ENCODE measurements around the gene ARL6IP4. TPM values are rescaled to one million over a fixed set of nuclear protein-coding genes. Genes with fewer than 3 reads are reported as not detected.

Gene ARL6IP4
- total RNA-seq, 1 experiment from 2014 or later = 111 TPM

DNA sequence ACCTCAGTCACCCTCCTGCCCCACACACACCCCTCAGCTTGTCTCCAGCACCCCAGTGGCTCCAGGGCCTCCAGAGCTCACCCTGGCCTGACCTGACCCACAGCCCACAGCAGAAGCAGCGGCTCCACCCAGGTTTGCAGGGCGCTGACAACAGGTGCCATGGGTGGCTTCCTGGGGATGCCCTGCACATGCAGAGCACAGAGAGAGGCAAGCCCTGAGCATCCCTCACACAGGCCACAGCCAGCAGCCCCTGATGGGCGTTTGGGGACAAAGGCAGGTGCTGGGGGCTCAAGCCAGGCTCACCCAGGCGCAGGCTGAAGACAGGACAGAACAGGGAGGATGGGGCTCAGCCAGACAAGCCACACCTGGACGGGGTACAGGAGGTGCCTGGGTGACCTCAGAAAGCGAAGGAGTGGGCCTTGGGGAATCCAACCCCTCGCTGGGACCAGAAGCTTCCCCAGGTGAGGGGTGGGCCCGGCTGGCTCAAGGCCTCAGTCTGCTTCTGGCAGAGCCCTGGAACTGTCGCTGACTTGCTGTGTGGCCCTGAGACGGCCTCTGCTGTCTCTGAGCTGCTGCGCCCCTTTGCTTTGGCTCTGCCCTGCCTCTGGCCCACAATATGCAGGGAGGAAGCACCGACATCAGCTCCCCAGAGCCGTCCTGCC, 10.6 kb downstream of the ARL6IP4 start:
- DNase-seq (ENCODE audit: low spot score) = no peak

DNA sequence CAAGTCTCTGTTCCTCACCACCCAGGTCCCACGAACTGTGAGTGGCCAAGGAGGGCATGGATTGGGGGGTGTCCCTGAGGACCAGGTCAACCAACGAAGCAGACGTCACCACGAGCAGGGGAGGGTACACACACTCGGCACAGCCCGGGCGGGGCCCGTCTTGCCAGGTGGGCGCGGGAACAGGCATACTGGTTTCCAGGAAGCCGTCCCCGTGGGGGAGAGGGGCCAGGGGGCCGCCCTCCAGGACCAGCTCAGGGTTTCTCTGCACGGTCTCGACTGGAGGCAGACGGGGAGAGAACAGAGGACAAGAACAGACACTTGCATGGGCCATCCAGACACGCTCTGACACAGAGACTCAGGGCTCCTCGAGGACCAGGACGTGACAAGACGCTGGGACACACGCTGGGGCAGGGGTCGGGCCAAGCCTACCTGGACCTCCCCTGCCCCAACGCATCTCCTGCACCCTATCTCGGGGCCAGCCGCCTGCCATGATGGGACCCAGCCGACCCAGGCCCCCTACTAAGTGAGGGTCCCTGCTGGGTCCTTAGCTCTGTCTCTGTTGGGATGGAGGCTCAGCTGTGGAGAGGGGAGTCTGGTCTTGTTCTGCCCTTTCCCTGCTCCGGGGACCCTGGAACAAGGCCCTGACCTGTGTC, 11.3 kb downstream of the ARL6IP4 start:
- no peak for DNase-seq (ENCODE audit: low spot score)

DNA sequence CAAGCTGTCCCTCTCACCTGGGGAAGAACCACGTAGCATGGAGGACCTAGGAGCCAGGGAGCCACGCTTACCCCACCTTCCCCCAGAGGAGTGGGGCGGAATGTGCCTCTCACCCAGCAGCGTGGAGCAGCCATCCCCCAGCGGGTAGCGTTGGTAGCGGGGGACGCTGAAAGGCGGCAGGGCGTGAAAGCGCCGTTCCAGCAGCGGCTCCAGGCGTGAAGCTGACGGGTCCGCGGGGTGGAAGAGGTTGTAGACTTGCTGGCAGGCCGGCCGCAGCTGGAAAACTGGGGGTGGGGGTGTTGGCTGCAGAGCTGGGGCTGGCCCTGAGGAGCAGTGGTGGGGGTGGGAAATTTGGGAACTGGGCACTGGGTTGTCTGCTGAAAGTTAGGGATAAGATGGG, 11.9 kb downstream of the ARL6IP4 start:
- DNase-seq (ENCODE audit: low spot score) = no peak

DNA sequence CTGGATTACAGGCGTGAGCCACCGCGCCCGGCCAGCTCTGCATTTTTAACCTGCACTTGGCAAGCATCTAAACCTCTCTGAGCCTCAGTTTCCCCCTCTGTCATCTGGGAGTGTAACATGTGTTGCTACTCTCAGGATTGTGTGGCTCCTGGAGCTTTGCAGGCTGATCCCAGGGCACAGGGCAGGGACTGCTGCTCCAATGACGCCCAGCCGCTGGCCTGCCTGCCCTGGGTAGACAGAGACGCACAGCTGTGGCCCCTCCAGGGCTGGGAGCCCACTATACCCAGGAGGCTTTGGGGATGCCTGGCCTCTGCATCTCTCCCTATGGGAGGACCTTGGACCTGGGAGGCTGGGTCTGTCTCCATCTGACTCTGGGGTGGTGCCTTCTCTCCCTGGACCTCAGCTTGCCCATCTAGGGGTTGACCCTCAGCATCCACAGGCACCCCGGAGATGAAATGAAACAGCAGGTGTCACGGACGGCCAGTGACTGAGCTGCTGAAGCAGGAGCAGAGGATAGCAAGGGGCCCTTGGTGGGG, 13.7 kb downstream of the ARL6IP4 start:
- no peak for DNase-seq (ENCODE audit: low spot score)

DNA sequence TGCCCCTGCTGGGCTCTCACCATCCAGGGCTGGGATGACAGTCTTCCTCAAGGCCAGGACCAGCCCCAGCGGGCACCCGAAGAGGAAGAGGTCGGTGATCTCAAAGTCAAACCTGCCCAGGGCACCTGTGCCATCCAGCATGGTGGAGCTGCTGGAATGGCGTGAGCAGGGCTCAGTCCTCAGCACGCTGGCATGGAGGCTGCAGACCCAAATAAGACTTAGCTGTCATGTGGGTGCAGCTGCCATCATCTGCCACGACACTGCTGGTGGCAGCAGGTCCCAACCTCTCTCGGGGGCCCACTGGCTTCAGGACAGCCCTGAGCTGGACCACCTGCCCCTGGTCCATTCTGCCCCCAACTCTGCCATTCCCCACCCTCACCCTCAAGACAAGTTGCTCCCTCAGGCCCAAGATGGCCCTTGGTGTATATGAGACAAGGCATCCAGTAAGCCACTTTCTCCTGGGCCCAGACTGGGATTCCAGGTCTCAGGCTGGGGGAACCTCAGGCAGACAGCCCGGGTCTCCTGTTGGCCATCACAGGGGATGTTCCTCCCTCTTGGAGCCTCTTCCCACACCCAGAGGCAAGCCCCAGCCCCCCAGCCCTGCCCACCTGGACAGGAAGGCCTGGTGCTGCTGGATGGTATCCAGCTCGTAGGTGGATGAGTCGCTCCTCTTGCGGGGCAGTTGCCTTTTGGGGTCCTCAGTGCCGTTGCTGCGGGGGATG, 14.5 kb downstream of the ARL6IP4 start:
- no peak for DNase-seq (ENCODE audit: low spot score)

DNA sequence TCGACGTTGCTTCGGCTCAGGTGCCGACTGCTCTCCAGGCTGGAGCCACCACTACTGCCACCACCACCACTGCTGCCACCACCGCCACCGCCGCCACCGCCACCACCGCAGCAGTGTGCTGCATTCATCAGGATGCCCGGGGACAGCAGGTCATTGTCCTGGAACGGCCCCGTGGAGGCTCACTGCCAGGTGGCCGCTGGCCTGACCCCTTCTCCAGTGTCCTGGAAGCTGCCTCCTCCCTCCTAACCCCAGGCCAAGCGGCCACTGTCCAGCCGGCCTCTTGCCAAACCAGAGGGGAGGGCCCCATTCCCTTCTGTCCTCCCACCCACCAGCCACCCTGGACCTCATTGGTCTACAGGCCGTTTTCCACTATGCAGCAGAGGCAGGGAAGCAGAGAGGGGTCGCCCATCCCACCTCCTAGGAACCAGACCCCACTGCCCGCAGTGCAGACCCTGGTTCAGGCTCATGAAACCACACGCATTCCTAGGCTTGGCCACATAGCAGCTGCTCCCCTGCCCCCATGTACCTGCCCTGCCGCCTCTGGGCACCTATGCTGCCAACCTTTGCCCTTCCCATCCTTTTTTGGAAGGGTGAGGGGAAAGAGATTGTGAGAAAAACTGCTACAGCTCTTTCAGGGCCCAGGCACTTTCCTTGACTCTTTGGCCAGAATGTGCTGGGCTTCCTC, 15.2 kb downstream of the ARL6IP4 start:
- DNase-seq (ENCODE audit: low spot score) = no peak

DNA sequence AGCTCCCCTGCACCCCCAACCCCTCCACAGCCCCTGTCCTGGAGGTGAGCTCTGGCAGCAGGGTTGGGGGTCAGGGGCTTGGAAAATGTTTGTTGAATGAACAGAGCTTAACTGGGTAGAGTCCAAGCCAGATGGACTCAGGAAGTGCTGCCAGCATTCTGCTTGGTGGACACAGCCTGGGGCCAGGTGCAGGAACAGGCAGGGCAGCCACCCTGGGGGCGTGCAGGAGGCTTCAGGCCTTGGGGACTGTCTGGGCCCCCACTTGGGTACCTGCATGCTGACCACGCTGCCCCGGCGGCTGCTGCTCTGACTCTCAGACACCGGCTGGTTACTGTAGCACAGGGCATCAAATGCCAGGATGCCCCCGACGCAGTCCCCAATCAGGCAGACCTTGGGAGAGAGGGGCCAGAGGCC, 15.7 kb downstream of the ARL6IP4 start:
- DNase-seq (ENCODE audit: low spot score) = no peak

DNA sequence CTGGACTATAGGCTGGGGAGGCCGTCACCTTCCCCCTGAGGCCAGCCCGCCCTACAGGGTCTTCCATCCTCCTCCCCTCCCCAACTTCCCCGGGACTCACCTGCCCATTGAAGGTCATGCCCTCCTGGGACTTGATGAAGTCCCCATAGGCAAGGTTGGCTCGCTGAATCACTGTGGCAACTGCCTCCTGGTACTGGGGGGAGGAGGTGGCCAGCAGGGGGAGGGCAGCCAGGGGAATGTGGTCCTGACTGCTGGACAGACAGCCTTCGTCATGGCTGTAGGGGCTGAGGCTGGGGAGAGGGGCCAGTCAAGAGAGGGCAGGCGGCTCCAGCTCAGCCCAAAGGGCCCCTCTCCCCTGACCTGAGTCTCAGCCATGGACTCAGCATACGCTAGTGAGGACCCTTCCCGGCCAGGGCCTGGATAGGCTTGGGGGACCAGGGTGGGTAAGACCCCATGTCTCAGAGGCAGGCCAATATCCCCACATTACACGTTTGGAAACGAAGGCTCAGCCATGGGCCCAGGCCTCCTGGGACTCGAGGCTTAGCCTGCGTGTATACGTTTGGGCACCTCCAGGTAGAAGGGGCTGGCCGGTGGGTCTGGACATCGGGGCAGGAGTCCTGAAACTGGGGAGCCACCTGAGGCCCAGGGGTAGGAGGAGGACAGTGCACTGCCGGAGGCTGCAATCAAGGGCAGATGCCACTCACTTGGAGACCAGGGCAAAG, 16.3 kb downstream of the ARL6IP4 start:
- no peak for DNase-seq (ENCODE audit: low spot score)

DNA sequence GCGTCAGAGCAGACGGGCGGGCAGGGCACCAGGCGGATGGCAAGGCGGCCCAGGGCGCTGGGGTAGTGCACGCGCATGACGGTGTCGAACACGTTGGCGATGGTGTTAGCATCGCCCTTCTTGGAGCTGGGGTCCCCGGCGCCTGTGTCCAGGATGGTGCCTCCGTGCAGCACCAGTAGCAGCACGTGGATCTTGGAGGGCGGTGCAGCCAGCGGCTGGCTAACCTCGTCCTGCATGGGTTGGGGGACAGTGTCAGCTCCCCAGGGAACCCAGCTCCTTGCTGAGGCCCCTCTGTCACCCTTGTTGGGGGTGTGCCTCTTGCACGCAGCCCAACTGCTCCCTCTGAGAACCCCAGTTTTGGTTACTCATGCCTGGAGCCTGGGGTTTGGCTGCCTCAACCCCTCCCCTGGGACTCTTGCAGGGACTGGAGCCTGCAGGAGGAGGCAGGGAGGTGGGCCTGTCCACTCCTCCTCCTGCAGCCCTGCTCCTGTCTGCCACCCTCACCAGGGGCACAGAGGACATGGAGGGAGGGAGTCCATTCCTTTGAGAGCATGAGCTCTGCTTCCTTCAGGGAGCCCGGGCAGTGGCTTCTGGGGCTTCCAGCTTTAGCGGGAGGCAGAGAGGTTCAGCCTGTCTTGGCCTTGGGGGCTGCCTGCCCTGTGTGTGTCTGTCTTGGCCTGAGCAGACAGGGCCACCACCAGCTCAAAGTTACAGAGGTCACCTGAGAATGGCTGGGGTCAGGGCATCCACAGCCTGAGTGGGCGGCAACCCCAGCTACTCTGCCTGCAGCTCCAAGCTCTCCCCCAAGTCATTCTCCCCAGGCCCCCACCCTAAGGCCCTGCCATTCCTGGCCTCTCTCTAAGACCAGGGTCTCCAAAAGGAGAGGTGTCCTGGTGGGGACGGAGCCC, 17.1 kb downstream of the ARL6IP4 start:
- DNase-seq (ENCODE audit: low spot score) = no peak

DNA sequence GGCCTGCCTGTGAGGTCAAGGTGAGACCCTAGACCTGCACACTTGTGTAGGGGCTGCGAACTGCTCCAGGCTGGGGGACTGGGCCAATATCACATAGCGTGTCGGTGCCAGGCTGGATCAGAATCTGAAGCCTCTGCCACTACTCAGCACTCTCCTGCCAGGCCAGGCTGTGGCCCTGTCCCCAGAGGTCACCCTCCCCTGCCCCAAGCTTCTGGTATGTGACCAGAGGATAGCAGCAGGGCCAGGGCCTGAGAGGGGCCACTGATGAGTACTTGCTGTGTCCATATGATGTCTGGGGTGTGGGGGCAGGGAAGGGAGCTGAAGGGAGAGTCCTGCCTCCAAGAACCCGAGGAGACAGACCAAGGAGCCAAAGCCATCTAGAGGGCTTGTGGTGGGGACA, 17.8 kb downstream of the ARL6IP4 start:
- no peak for DNase-seq (ENCODE audit: low spot score)

DNA sequence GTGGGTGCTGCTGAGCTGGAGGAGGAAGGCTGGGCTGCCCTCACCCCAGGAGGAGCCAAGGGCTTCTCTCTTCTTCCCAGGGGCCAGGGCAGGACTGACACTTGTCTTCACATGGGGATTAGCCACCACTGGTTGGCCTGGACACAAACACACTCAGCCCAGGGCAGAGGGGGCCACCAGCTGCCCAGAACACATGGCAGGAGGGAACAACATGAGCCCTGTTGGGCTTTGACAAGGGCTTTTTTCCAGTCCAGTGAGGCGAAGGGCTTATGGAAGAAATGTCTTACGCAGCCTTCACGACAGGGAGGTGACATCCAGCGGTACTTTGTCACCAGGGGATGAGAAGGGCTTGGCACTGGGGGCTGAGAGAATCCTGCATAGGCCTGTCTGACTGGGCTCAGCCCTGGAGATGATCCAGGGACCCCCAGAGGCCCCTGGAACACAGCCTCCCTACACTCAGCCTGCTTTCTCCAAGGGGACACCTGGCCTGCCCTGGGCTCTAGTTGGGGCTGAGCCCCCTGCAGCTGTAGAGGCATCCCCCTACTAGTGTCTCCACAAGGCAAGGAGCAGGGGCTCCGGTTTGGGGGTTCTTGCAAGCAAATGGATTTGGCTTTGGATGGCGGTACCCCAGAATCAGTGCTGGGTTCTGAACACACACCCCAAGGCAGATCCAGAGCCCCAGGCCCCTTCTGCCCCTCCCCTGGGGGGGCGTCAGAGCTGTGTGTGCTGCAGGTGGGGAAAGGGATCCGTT, 18.9 kb downstream of the ARL6IP4 start:
- no peak for DNase-seq (ENCODE audit: low spot score)

DNA sequence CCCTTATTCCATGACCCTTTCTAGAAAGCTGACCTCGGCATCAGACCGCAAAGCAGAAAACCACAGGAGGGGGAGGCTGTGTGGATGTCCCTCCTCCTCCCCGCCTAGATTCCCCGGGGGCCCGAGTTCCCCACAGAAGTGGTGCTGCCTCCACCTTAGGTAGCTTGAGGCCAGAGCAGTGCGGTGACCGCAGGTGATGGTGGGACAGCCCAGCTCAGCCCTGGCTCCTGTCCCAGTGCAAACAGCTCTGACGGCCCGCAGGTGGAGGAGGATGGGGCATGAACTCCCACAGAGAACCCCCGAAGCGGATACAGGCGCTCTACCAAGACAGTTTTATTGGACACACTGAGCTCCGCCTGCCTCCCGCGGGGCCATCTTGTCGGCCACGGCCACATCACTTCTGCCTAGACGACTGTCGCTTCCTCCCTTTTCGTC, 19.5 kb downstream of the ARL6IP4 start:
- no peak for DNase-seq (ENCODE audit: low spot score)

DNA sequence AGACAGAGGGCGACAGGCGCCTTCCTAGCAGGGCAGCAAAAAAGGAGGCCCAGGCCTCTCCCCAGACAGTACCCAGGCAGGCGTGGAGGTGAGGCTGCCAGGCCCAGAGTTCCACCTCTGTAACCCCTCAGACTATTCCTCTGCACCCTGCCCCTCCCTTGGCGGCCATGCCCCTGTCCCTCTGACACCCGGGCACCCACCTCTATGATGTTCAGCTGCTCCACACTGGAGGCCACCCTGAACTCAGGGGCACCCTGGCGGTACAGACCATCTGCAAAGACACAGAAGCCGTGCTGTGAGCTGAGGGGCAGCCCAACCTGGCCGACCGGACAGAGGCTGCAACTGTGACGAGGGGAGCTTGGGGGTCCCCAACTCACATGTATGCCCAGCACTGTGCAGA, 20.1 kb downstream of the ARL6IP4 start:
- no peak for DNase-seq (ENCODE audit: low spot score)

DNA sequence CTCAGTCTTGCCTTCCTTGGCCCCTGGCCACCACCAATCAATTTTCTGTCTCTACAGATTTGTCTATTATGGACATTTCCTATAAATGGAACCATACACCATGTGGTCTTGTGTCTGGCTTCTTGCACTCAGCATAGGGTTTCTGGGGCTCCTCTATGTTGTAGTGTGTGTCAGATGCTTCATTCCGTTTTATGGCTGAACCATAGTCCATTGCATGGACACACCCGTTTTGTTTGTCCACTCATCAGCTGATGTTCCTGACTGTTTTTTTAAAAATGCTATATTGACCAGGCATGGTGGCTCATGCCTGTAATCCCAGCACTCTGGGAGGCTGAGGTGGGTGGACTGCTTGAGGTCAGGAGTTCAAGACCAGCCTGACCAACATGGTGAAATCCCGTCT, 21.0 kb downstream of the ARL6IP4 start:
- no peak for DNase-seq (ENCODE audit: low spot score)

DNA sequence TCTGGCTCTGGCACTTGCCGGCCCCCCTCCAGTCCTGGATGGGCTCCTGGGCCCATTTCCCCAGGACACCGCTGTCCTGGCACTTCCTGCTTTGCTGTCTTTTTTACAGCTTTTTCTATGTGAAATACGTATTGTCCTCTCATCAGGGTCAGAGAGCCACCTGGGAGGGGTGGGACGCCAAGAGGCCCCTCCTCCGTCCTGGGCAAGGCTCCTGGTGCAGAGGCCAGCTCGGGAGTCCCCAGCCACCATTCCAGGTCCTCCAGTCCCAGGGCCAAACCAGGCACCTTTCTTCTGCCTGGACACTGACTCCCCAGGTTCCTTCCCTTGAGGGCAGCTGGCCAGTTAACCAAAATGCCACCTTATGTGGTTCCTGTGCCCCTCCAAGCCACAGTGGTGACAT, 22.8 kb downstream of the ARL6IP4 start:
- DNase-seq (ENCODE audit: low spot score) = no peak

DNA sequence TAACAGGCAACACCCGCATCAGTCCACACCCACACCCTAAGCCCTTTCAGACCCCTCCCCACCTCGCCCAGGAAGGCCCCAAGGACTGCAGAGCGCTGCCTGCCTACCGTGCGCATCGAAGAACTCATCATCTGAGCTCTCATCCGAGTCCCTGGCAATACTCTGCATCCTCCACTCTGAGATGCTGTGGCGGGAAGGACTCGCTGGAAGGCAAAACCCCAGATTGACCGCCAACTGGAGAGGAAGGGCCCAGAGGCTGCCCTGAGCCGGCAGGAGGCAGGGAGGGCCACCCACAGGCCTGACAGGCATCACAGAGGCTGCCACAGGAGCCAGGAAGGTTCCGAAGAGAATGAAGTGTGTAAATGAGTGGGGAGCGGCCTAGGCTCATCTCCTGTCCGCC, 23.8 kb downstream of the ARL6IP4 start:
- DNase-seq (ENCODE audit: low spot score) = no peak

DNA sequence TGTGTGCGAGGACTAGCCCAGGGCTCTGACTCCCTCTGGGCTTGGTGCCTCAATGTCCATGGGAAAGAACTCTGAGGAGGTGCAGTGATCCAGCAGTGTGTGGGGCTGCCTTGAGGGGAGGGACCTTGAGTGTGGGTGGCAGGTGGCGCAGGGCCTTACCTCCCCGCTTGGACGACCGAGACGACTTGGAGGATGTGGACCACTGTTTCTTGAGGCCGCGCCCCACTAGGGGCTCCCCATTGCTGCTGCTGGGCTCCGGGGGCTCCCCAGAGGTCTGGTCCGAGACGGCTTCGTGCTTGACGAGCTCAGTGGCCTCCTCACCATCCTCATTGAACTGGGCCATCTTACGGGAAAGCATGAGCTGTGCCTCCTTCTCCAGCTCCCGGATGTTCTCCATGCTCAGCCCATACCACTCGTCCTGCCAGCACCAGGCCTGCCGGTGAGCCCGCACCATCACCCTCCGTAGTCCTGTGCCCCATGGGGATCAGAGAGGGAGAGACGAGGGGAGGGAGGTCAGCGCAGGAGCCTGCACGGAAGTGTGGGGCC, 24.7 kb downstream of the ARL6IP4 start:
- DNase-seq (ENCODE audit: low spot score) = no peak

DNA sequence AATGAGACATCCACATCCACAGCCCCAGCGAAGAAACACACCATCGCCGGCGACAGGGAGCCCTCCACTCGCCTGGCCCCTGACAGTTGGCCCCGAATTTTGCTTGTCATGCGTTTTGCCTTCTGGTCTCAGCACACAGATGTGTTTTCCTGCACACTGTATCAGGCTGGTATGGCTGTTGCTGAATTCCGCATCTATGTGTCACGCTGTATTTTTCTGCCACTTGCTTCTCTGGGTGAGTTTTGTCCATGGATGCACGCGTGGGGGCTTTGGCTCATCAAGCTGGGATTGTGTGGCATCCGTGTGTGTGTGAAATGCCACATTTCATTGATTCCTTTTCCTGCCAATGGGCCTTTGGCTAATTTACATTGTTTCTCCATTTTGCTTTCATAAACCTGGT, 26.5 kb downstream of the ARL6IP4 start:
- no peak for DNase-seq (ENCODE audit: low spot score)

DNA sequence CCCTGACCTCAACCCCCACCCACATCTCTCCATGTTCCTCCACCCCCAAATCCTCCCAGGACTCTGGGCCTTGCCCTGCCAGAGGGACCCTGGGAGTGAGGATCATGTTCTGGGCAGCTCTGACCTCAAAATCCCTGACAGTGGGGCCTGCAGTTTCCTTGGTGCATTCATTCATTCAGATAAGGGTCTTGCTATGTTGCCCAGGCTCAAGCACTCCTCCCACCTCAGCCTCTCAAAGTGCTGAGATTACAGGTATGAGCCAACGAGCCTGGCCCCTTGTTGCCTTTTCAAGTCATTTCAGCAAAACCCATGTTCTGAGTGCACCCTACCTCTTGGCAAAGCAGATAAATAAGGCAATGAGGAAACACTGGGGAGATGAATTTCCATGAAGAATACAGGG, 29.6 kb downstream of the ARL6IP4 start:
- DNase-seq (ENCODE audit: low spot score) = no peak
